ENCODE results near the gene CAND2.

CAND2 gene

DNA sequence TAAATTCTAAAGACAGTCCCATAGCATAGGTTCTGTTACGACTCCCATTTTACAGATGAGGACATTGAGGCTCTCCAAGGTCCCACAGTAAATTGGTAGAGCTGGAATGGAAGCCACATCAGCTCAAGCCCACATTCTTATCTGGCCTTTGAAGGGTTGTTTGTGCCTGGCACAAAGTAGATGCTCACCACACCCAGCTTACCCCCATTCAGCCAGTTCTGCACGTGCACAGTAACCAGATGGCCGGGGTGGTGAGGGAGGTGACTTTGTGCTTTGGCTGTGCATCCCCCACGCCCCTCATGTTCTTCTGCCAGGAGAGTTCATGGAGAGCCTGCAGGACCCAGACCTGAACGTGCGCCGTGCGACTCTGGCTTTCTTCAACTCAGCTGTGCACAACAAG is 28.7 kb downstream of the CAND2 start:
- DNase-seq (ENCODE audit: insufficient read length, low spot score) = no peak
- no peak for FAIRE-seq
- no peak for TF ChIP-seq PAX5 (IDR thresholded peaks at IDR 0.05; ENCODE audit: insufficient read depth, low read length, severe bottlenecking)
- TF ChIP-seq SPI1 (IDR thresholded peaks at IDR 0.05; ENCODE audit: low read depth, low read length) = no peak

DNA sequence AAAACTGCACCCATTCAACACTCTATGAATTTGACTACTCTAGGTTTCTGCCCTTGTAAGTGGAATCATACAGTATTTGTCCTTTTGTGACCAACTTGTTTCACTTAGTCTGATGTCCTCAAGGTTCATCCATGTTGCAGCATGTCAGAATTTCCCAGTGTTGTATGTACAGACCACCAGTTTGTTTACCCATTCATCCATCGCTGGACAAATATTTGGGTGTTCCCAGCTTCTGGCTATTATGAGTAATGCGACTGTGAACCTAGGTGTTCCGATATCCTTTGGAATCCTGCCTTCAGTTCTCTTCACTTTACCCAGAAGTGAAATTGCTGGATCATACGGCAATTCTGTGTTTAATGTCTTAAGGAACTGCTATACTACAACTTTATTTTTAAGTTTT is 32.3 kb downstream of the CAND2 start:
- DNase-seq (ENCODE audit: insufficient read length, low spot score) (no peak), FAIRE-seq (no peak)
- no peak for TF ChIP-seq TAF1 (IDR thresholded peaks at IDR 0.05; ENCODE audit: low read depth, low read length)
- TF ChIP-seq POLR2A (IDR thresholded peaks at IDR 0.05; ENCODE audit: low read depth, low read length) = no peak
- no peak for TF ChIP-seq SPI1 (IDR thresholded peaks at IDR 0.05; ENCODE audit: low read depth, low read length)
- no peak for TF ChIP-seq PAX5 (IDR thresholded peaks at IDR 0.05; ENCODE audit: insufficient read depth, low read length, severe bottlenecking)
- no peak for TF ChIP-seq POLR2AphosphoS5 (IDR thresholded peaks at IDR 0.05; ENCODE audit: low read depth, low read length)
- no peak for TF ChIP-seq POU2F2 (IDR thresholded peaks at IDR 0.05; ENCODE audit: low read depth, low read length)

DNA sequence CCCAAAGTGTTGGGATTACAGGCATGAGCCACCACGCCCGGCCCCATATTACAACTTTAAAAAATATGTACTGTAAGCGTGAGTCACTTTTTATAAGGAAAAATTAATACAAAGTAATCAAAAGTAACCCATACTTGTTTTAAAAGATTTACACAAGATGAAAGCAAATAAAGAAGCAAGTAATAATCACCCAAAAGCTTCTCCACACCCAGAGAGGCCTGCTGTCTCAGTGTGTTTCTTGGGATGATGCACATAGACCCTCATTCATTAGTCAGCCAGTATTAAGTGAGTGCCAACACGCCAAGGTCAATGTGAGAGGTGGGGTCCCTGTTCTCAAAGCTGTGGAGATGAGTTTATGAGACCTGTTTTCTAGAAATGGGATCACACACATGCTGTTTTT is 32.9 kb downstream of the CAND2 start:
- DNase-seq (ENCODE audit: insufficient read length, low spot score) (no peak), FAIRE-seq (no peak)
- TF ChIP-seq SPI1 (IDR thresholded peaks at IDR 0.05; ENCODE audit: low read depth, low read length) (no peak), POLR2AphosphoS5 (IDR thresholded peaks at IDR 0.05; ENCODE audit: low read depth, low read length) (no peak), POLR2A (IDR thresholded peaks at IDR 0.05; ENCODE audit: low read depth, low read length) (no peak), PAX5 (IDR thresholded peaks at IDR 0.05; ENCODE audit: insufficient read depth, low read length, severe bottlenecking) (no peak), TAF1 (IDR thresholded peaks at IDR 0.05; ENCODE audit: low read depth, low read length) (no peak), POU2F2 (IDR thresholded peaks at IDR 0.05; ENCODE audit: low read depth, low read length) (no peak)

DNA sequence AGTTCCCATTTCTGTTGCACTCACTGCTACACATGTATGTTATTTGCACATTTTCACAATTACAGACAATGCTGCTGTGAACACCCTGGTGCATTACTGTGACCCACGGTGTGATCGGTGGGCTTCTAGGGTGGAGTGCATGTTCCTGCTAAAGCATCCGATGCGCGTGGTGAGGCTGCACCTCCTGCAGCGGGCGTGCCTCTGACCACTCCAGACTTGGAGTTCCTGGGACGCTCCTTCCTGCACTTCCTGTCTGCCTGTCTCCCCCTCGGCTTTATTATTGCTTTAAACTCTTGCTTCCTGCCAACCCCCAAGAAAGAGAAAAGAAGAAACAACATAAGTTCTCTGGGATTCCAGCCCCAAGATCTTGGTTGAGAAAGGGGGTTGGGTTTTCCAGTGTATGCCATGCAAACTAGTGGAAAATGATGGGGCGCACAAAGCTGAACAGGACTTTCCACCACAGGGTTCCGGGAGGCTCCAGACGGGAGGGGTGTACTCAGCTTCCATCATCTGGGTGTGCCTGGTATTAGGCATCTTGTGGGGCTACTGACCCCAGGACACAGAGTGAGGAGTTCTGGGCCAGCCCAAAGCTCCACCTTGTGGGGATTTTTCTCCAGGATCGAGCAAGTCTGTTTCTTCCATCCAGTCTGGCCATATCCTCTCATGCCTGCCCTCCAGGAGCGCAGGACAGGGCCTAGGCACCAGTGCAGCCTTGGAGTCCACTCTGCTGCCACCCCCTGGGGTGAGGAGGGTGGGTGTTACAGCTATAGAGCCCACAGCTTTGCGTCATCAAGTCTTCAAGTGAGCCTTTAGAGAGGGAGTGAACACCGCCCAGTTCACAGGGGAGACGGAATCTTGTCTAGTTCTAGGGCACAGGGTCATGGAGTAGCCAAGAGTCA is 33.7 kb downstream of the CAND2 start:
- DNase-seq (ENCODE audit: insufficient read length, low spot score) = no peak
- TF ChIP-seq SPI1 (IDR thresholded peaks at IDR 0.05; ENCODE audit: low read depth, low read length) (no peak), POU2F2 (IDR thresholded peaks at IDR 0.05; ENCODE audit: low read depth, low read length) (no peak), POLR2A (IDR thresholded peaks at IDR 0.05; ENCODE audit: low read depth, low read length) (peak; percentile 44; the same call in 1 of the 2 replicates), POLR2AphosphoS5 (IDR thresholded peaks at IDR 0.05; ENCODE audit: low read depth, low read length) (peak; percentile 43; the same call in 1 of the 2 replicates)
- no peak for FAIRE-seq

DNA sequence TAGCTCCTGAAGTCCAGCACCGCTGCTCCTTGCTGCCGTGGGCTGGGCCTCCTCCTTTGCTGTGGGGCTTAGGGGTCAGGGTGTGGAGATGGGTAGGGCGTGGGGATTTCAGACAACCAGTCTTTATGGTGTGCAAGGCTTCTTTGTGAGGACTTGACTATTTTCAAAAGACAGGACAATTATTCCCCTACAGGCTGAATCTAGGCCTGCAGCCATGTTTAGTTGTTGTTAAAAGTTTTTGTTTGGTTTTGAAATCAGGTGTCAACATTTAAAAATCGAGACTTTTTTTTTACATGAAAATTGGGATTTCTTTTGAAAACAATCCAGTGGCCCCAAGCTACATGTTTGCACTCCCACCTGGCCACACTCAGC is 34.3 kb downstream of the CAND2 start:
- no peak for TF ChIP-seq SPI1 (IDR thresholded peaks at IDR 0.05; ENCODE audit: low read depth, low read length)
- no peak for TF ChIP-seq PAX5 (IDR thresholded peaks at IDR 0.05; ENCODE audit: insufficient read depth, low read length, severe bottlenecking)
- TF ChIP-seq POLR2A (IDR thresholded peaks at IDR 0.05; ENCODE audit: low read depth, low read length) = no peak
- no peak for TF ChIP-seq TAF1 (IDR thresholded peaks at IDR 0.05; ENCODE audit: low read depth, low read length)
- TF ChIP-seq POLR2AphosphoS5 (IDR thresholded peaks at IDR 0.05; ENCODE audit: low read depth, low read length) = no peak
- no peak for TF ChIP-seq POU2F2 (IDR thresholded peaks at IDR 0.05; ENCODE audit: low read depth, low read length)
- FAIRE-seq = no peak
- no peak for DNase-seq (ENCODE audit: insufficient read length, low spot score)

DNA sequence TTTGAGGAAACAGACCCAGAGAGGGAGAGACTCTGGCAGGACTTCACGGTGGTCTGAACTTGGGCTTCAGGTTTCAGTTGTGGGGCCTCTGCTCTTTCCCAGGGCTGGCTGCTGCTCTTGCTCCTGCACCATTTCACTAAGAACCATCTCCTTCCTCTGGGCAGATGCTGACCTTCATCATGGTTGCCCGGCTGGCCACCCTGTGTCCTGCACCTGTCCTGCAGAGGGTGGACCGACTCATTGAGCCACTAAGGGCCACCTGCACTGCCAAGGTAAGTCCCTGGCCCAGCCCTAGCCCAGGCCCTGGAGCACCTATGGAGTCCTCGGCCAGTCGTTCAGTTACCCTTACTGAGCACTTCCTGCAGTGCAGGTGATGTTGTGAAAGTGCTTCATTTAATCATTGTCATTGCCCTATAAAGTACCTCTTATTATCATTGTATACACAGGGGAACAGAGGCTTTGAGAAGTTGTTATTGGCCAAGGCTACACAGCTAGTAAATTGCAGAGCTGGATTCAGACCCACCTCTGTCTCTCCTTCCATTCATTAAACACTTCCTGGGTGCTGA is 34.9 kb downstream of the CAND2 start:
- TF ChIP-seq POLR2AphosphoS5 (IDR thresholded peaks at IDR 0.05; ENCODE audit: low read depth, low read length) = peak; percentile 41; the same call in 1 of the 2 replicates
- TF ChIP-seq SPI1 (IDR thresholded peaks at IDR 0.05; ENCODE audit: low read depth, low read length) = no peak
- FAIRE-seq (no peak), DNase-seq (ENCODE audit: insufficient read length, low spot score) (no peak)

DNA sequence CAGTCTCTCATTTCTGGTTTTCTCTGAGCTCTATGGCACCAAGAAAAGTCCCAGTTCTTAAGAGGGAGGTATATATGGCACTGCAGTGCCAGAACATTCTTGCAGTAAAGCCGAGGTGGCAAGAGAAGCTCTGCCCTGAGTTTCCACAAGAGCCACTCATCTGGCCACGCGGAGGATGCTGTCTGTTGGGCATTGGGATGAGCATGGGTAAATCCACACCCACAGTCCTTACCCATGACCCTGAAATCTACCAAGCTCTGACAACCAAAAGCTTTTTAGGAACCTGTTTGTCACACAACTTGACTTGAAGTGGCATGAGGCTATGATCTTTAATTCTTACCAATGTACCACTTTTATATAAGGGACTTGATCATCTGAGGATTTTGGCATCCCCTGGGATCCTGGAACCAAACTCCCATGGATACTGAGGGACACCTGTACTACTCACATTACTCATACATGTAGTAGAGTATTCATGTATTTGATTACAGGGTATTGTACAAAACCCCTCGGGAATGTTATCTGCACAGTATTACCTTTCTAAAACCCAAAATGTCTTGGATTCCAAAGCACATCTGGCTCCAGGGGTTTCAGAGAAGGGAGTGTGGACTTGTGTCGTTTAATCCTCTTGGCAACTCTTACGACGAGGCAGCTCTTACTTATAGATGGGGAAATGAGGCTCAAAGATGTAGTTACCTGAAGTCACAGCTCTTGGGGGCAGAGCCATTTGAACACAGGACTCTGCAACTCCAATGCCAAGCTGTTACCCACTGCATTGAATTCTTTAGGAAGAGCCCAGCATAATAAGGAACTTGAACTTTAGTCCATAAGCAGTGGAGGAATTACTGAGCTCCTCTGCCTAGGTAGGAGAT is 36.1 kb downstream of the CAND2 start:
- no peak for DNase-seq (ENCODE audit: insufficient read length, low spot score)
- TF ChIP-seq POLR2A (IDR thresholded peaks at IDR 0.05; ENCODE audit: low read depth, low read length) (peak; percentile 71), TAF1 (IDR thresholded peaks at IDR 0.05; ENCODE audit: low read depth, low read length) (no peak), POLR2AphosphoS5 (IDR thresholded peaks at IDR 0.05; ENCODE audit: low read depth, low read length) (peak; percentile 77), SPI1 (IDR thresholded peaks at IDR 0.05; ENCODE audit: low read depth, low read length) (no peak), PAX5 (IDR thresholded peaks at IDR 0.05; ENCODE audit: insufficient read depth, low read length, severe bottlenecking) (no peak), POU2F2 (IDR thresholded peaks at IDR 0.05; ENCODE audit: low read depth, low read length) (no peak)
- no peak for FAIRE-seq

DNA sequence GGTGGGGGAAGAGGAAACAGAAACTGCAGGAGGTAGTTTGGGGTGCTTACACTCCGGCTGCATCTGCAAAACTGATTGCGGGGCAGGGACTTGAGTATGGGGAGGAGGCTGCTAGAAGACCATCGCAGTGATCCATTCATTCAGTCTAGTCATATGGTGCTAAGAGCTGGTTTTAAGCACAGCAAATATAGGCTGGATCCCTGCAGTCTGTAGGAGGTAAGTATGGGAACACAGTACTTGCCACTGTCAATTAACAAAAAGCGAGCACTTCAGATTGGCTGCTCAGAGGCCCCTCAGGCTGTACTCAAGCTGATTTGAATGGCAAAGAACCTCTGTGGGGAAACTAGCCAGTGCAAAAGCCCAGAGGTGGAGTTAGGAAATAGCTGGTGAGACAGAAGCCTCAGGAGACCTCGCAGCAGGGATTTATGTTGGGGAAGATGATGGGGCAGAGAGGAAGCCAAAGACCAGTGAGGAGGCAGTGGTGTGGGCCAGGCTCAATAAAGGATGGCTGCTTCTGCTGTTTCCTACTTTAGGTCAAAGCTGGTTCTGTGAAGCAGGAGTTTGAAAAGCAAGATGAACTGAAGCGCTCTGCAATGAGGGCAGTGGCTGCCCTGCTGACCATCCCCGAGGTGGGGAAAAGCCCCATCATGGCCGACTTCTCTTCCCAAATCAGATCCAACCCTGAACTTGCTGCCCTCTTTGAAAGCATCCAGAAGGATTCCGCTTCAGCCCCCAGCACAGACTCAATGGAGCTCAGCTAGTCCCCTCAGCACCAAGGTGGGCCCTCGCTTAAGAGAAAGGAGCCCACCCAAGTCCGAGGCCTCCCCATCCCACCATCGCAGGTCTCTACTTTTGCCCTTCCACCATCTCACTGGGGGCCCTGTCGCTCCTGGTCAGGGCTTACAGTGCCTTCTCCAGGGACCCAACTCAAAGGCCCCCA is 37.0 kb downstream of the CAND2 start:
- TF ChIP-seq POLR2A (IDR thresholded peaks at IDR 0.05; ENCODE audit: low read depth, low read length) (peak; percentile 78), PAX5 (IDR thresholded peaks at IDR 0.05; ENCODE audit: insufficient read depth, low read length, severe bottlenecking) (no peak), POLR2AphosphoS5 (IDR thresholded peaks at IDR 0.05; ENCODE audit: low read depth, low read length) (peak; percentile 75)
- DNase-seq (ENCODE audit: insufficient read length, low spot score) (no peak), FAIRE-seq (no peak)
